GM19328 (cell line): ENCODE results near the gene IPP.
"Not testable (repeated sequence)": the region's sequence is repeated elsewhere in the genome, so short reads cannot be mapped to it uniquely, and the experiment has no call there.

ENCODE experiments used
- ATAC-seq: cut with Tn5 transposase; IDR thresholded peaks from one replicate; pipeline ENCODE4 v1.9.1; 2021; ENCODE audit warnings: mild to moderate bottlenecking, moderate library complexity; ENCODE audit not compliant: unreplicated experiment

The IPP gene

GRCh38 chr1:45750298-45751038 is at the start of gene IPP:
IPP (minus strand) TSS chr1:45750653; CDS start chr1:45746411, 4,242 bp downstream.
- peak; percentile 88 for ATAC-seq

GRCh38 chr1:45796946-45797345 is 46.5 kb upstream of the IPP start:
- ATAC-seq, result no peak

DNA sequence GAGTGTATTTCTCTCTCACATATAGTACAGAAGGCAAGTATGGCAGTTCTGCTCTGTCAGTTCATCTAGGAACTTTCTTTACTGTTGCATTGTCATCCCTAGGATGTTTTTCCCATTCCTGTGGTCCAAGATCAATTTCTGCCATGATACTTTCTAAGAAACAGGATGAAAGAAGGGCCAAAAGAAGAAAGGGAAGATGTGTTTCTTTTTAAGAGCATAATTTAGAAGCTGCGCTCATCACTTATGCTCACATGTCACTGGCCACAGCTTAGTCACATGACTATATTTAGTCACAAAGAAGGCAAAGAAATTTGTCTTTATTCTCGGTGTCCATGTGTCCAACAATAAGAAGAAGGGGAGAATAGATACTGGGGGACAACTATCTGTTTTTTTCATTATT is 45.9 kb upstream of the IPP start:
- ATAC-seq, result no peak

DNA sequence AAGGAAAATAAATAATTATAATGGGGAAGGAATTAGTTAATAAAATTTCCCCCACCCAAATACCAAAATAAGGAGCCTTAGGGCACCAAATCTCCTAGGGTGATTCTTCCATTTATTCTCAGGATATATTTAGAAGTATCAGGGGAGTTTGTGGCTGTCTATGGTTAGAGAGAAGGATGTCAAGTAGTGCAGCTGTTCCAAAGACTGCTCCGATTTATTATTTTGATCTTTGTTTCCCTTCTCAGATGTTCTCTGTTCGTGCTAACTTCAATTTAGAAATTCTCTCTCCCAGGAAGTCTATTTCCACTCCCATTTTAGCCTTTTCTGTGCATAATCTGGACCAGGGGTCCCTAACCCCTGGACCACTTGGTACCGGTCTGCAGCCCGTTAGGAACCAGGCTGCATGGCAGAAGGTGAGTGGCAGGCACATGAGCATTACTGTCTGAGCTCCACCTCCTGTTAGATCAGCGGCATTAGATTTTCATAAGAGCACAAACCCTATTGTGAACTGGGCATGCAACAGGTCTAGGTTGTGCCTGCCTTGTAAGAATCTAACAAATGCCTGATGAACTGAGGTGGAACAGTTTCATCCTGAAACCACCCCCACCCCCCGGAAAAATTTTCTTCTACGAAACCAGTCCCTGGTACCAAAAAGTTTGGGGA is 43.6 kb upstream of the IPP start:
- ATAC-seq, result no peak

GRCh38 chr1:45792744-45793143 is 42.3 kb upstream of the IPP start:
- ATAC-seq, result no peak

DNA sequence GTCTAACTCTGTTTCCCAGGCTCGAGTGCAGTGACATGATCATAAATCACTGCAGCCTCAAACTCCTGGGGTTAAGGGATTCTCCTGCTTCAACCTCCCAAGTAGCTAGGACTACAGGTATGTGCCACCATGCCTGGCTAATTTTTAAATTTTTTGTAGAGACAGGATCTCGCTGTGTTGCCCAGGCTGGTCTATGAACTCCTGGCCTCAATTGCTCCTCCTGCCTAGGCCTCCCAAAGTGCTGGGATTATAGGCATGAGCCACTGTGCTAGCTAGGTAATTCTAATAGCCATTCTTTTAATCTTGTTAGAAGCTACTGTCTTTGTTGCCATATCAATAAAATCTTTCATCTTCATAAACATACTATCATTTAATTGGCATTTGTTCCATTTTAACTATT is 39.1 kb upstream of the IPP start:
- no peak for ATAC-seq

DNA sequence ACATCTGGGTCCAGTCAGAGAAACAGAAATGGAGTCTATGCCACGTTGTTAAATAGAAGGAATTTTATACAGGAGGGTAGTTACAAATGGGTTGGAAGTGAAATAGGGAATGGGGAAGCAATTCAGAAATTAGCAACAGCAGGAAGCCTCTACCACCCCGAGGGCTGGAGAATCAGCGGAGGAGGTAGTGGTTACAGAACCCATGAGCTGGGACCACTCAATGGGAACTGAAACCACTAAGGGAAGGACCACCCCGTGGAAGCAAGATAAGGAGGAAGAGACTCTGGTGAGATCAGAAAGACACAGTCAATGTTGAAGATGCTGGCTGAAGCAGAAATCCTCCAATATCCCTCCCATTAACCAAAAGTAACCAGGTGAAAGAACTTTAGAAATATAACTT is 37.5 kb upstream of the IPP start:
- ATAC-seq, result no peak

DNA sequence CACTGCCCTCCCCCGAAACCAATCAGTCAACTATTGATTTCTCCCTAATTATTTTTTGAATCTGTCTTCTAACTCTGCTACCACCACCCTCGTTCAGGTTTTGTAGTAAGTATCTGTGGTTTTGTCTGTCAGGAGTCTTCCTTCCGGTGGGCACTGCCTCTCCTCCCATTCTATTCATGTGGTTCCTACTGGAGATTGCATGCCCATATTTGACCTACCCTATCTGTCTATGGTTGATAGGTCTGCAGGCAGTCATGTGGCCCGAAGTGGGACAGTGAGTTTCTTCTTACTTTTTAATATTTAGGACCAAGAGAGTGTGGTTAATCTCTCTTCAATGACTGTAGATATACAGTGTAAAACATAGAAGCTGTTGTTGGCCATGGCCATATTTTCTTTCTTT is 35.1 kb upstream of the IPP start:
- no peak for ATAC-seq

DNA sequence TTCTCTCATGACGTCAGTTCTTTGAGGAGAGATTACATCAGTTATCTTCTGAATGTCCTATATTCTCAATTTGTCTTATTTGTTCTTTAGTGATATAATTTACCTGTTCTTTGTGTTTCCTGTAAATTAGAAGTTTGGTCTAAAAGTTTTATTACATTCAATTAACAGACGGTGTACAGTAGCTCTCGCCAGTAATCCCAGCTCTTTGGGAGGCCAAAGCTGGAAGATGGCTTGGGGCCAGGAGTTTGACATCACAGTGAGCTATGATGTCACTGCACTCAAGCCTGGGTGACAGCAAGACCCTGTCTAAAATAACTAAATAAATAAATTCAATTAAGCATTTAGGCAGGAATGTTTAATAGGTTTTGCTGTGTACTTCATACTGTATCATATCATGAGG is 25.3 kb upstream of the IPP start:
- no peak for ATAC-seq

- ATAC-seq, result no peak
These were observed 22.5 kb upstream of the IPP start for GRCh38 chr1:45772971-45773370.

- no peak for ATAC-seq
These were observed 18.9 kb upstream of the IPP start for GRCh38 chr1:45769261-45769932.

- ATAC-seq, result no peak
These were observed 16.6 kb upstream of the IPP start for GRCh38 chr1:45767035-45767434.

DNA sequence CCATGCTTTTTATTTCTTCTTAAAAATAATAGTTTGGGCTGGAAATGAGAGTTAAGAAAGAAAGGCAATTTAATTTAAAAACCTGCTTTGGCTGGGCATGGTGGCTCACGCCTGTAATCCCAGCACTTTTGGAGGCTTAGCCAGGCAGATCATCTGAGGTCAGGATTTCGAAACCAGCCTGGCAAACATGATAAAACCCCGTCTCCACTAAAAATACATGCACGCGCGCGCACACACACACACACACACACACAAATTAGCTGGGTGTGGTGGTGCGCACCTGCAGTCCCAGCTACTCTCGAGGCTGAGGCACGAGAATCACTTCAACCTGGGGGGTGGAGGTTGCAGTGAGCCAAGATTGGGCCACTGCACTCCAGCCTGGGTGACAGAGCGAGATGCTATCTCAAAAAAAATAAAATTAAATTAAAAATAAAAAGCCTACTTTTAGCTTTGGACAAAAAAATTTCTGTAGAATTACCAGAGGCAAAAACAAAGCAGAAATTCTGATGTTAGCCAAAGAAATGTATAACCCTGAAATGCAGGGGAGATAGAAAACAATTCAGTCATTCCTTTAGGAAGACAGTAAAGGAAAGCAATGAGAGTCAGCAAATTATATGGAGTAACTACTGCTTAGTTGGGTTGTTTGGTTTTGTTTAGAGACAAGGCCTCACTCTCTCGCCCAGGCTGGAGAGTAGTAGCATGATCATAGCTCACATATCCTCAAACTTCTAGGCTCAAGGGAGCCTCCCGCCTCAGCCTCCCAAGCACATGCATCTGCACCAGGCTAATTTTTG is 15.7 kb upstream of the IPP start:
- no peak for ATAC-seq

DNA sequence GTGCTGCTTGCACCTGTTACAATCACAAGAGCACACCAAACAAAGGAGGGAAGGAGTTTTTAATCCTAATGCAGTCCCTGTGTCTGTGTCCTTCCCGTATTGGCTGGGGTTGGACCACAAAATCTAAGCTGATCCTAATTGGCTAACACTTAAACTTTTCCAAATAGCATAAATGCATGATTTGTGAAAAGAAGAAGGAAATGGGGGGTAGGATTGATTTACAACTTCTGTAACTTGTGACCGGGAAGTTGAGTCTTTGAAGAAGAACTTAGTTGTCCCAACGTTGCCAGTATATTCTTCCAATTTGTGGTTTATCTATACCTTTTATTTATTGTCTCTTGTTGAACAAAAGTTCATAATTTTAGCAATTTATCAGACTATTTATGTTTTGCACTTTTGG is 11.8 kb upstream of the IPP start:
- no peak for ATAC-seq

- no peak for ATAC-seq
These were observed 5.2 kb upstream of the IPP start for GRCh38 chr1:45755697-45756096.

GRCh38 chr1:45753248-45754037 is 3.0 kb upstream of the IPP start:
- ATAC-seq, result no peak

GRCh38 chr1:45752441-45753052 is 2.1 kb upstream of the IPP start:
- no peak for ATAC-seq

DNA sequence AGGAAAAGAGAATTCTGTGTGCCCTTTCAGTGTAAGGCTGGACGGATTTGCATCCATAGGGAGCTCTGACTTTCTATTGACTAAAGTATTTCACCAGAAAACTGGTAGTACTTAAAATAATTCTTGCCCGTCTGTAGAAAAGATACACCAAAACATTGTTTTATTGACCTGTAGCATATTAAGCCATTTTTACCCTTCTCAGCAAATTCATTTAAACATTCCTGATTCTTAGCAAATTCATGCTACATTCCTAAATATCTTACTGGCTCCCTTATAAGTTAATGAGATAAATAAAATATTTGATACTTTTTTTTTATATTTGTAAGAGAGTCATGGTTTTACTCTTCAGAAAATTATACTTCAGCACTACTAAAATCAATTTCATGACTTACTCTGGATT is 1.6 kb upstream of the IPP start:
- ATAC-seq, result no peak

DNA sequence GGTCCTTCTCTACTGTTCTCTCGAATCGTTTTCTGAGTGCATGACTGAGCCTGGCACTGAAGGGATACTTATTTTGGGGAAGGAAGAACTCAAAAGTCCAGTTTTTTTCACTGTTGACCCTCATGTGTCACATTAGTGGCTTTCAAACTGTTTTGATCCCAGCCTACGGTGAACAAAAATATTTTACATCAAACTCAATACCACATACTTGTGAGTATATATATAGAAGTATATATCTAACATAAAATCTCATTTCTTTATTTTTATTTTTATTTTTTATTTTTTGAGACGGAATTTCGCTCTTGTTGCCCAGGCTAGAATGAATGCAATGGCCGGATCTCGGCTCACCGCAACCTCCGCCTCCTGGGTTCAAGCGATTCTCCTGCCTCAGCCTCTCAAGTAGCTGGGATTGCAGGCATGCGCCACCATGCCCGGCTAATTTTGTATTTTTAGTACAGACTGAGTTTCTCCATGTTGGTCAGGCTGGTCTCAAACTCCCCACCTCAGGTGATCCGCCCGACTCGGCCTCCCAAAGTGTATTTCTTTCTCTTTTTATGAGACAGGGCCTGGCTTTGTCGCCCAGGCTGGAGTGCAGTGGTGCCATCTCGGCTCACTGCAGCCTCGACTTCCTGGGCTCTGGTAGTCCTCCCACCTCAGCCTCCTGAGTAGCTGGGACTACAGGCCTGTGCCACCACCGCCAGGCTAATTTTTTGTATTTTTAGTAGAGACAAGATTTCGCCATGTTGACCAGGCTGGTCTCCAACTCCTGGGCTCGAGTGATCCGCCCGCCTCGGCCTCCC is 786 bp upstream of the IPP start:
- not testable (repeated sequence) for ATAC-seq
